NT2/D1 (cell line): ENCODE data around the gene SLC22A12.

Experiments used
- SUZ12 ChIP-seq: IDR thresholded peaks from 2 replicates; pipeline ENCODE4 v1.6.1; 2011; ENCODE audit not compliant: insufficient read length, insufficient read depth; ENCODE audit errors: extremely low read depth
- YY1 ChIP-seq: IDR thresholded peaks from 2 replicates; pipeline ENCODE4 v1.6.1; 2011; ENCODE audit not compliant: insufficient read length, insufficient read depth
- ZNF274 ChIP-seq: IDR thresholded peaks from 2 replicates; pipeline ENCODE4 v1.6.1; 2011; ENCODE audit warnings: mild to moderate bottlenecking, low read depth, low read length

GRCh38 chr11:64564419-64564818 lies 26.6 kb upstream of the SLC22A12 start:
- no peak for TF ChIP-seq SUZ12
- no peak for TF ChIP-seq YY1
- no peak for TF ChIP-seq ZNF274
